NCI-H526 treated with DMSO at 0.1 percent for 48 hours (cell line): ENCODE data around the gene PIGU.
A peak's percentile ranks its signal among the peaks of the same experiment; 100 is the strongest.
"Not testable (repeated sequence)": the region's sequence is repeated elsewhere in the genome, so short reads cannot be mapped to it uniquely, and the experiment has no call there.

Experiments
- DNase-seq: peaks from one replicate; lab custom pipeline; 2025; lab: John Stamatoyannopoulos, UW

Gene PIGU

DNA sequence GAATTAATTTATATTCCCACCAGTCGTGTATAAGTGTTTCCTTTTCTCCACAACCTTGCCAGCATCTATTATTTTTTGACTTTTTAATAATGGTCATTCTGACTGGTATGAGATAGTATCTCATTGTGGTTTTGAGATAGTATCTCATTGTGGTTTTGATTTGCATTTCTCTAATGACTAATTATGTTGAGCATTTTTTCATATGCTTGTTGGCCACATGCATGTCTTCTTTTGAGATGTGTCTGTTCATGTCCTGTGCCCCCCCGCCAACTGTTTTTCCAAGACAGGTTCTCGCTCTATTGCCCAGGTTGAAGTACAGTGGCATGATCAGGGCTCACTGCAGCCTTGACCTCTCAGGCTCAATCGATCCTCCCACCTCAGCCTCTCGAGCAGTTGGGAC, 15.1 kb downstream of the PIGU start:
- DNase-seq: peak; percentile 68

DNA sequence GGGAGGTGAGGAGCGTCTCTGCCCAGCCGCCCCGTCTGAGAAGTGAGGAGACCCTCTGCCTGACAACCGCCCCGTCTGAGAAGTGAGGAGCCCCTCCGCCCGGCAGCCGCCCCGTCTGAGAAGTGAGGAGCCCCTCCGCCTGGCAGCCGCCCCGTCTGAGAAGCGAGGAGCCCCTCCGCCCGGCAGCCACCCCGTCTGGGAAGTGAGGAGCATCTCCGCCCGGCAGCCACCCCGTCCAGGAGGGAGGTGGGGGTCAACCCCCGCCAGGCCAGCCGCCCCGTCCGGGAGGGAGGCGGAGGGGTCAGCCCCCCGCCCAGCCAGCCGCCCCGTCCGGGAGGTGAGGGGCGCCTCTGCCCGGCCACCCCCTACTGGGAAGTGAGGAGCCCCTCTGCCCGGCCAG, 18.2 kb downstream of the PIGU start:
- DNase-seq: not testable (repeated sequence)

DNA sequence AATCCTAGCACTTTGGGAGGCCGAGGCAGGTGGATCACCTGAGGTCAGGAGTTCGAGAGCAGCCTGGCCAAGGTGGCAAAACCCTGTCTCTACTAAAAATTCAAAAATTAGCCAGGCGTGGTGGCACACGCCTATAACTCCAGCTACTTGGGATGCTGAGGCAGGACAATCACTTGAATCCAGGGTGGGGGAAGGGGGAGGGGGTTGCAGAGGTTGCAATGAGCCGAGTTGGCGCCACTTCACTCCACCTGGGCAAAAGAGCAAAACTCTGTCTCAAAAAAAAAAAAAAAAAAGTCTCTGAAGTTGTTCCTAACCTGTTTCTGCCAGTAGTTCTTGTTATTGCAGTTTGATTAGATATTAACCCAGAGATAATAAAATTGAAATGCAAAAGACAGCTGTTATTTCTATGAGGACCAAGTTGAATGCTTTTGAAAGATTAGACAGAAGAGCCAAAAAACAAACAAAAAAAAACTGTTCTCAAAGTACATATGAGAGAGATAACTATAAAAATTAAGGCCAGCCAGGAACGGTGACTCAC, 22.6 kb downstream of the PIGU start:
- DNase-seq: no peak

DNA sequence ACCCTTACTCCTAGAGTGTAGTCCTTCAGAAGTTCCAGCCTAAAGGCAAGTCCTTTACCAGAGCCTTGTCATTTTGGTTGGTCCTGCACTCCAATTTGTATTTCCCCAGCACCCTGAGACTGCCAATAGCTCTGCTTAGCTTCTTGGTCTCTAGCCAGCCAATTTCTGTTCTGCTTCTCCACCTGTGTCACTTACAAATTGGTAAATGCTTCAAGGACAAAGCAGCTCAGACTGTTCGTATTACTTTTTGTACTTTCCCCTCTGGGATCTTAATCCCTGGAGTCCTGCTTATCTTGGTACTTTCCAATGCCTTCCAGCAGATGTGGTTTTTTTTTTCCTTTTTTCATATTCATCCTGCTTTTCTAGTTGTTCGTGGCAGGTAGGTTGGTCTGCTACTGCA, 25.7 kb downstream of the PIGU start:
- DNase-seq: no peak

DNA sequence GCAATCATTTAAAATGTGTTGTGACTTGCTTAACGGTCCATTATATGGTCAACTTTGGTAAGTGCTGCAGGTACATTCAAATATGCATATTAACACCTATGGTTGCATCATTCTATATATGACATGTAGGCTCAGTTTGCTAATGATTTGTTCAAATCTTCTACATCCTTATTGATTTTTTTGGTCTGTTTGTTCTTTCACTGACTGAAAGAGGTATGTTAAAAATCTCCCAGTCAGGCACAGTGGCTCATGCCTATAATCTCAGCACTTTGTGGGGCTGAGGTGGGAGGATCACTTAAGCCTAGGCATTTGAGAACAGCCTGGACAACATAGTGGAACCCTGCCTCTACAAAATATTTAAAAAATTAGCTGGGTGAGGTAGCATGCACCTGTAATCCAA, 29.2 kb downstream of the PIGU start:
- no peak for DNase-seq

DNA sequence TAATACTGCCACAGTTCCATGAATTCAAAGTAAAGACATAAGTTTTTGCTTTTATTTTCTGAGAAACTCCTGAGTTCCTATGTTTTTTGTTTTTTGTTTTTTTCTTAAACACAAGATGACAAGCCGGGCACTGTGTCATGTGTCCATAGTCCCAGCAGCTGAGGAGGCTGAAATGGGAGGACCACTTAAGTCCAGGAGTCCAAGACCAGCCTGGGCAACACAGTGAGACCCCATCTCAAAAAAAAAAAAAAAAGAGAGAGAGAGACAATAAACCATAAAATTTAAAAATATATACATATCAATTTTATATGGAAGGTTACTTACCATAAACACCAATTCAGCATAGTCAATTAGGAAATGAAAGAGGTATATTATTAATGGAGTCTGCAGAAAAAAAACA, 31.9 kb downstream of the PIGU start:
- DNase-seq: no peak

DNA sequence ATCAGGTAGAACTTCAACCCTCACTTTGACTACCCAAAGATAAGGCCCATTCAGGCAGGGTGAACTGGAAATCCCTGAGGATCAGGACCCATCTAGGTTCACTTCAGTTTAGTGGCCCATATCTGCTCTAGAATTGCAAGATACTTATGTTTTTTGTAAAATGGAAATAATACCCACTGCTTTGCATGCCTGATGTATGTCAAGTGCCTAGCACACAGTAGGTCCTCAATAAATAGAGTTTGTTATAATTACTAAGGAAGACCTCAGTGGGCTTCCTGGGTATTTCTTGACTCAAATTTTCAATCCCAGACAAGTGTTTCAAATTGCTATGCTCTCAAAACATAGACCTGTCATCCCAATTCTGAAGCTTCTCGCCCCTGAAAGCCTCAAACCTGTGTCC, 32.5 kb downstream of the PIGU start:
- no peak for DNase-seq

DNA sequence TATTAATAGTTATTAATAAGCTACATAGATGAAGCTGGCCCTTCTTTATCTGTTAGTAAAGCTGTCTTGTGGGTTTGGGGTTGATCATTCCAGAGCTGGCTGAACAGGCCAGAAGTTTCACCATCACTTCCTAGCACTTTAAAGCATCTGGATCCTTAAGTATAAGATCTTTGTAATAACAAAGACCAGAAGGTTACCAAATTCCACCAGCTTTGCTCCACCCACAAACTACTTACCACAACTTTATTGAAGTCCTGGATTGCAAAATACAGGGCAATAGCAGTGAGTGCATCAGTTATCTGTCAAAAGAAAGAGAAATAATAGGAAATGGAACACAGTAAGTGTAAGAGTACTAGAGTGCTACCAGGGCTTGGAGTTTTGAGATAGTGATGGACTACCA, 33.0 kb downstream of the PIGU start:
- no peak for DNase-seq

DNA sequence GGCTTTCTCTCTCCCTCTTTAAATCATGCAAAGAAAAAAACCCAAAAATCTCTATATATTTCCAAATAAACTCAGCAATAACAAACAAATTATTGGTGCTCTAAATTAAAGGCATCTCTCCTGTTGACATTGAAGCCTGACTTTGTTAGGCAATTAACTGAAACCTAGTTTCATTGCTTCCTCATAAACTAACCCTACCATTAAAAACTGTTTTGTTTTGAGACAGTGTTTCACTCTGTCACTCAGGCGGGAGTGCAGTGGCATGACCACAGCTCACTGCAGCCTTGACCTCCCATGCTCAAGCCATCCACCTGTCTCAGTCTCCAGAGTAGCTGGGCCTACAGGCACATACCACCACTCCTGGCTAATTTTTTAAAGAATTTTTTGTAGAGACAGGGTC, 34.9 kb downstream of the PIGU start:
- no peak for DNase-seq

DNA sequence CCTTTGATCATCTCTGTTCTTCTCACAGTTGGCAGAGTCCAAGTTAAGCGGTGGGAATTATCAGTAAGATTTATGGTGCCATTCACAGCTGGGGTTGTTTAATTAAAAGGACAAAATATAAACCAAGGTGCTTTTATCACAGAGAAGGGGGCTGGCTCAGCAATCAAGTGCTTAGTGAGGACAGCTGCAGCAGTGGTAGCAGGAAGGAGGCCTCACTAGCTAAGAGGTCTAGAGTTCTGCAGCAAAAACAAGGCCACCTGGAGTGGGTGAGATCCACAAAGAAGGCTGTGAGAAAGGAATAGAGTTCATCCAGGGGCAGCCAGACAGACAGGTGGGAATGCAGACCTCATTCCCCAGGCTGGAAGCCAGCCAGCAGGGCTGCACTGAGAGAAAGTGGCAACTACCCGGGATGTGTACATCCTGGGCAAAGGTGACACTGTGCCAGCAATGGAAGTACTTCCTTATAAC, 37.1 kb downstream of the PIGU start:
- no peak for DNase-seq

DNA sequence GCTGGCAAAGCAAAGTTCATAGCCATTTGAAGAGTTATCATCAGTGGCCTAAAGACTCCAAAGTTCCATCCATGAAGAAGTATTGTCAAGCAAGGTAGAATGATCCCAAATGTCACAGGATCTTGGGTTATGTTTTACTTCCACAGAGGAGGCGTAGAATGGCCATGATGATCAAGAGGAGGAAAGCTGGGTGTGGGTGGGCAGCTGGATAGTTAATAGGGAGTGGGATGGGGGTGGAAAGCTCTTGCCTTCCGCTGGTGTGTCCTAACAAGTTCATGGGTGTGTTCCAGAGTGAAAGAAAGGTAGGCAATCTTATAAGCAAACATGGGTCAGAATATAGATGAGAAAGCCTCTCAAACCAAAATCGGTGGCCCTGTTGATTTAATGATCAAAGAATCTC, 38.4 kb downstream of the PIGU start:
- no peak for DNase-seq

DNA sequence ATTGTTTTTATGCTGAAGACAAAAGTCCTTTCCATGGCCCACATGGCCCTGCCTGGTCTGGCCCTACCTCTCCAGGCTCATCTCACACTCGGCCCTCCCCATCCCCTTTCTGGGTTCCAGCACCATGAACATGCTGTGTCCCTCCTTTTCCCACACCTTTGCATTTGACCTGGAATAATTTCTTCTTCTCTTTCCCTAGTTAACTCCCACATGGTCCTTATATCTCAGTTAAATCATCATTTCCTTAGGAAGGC, 38.9 kb downstream of the PIGU start:
- DNase-seq: no peak

DNA sequence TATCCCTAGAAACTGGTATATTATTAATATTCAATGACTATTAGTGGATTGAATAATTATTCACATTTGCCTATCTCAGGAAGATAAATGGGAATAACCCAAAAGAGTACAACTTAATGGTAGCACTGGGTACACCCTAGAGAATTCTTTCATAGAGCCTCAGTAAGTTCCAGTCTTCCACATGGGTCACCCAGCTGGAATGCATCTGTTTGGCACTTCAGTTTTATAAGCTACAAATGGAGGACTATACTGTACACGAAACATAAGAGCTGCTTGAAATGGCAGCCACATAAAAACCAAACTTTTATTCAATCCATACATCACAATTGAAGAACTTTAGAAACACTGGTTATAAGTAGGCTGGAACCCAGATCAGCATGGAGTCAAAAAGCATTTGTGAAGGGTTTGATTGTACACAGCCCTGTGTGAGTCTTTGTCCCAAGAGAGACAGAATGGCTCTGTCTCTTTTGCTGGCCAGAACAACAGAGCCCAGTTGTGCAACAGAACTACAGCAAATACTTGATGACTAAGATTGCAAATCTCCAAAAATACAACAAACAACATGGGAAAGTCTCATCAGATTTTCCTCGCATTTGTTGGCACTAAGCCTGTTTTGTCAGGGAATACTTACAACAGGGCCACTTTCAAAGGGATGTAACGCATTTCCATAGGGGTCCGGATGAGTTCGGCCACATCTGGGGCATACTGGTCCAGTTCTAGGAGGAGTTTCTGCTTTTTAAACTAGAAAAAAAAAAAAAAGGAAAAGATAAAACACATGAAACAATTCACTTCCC, 39.5 kb downstream of the PIGU start:
- no peak for DNase-seq

DNA sequence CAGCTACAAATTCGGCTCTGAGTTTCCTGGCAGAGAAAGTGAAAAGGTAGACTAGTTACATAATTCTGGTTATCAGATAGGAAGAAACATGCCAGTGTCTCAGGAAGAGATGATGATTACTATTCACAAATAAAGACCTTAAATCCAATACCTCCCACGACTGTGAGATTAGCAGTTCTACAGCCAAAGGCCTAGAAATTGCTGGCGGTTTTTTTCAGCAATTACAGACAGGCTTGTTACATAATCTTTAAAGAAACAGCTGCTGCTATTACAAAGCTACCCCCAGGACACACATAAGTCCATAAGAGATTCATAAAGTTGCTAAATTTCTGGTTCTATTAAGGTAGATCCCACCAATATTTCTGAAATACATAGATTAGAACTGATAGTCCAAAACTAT, 40.2 kb downstream of the PIGU start:
- DNase-seq: no peak

DNA sequence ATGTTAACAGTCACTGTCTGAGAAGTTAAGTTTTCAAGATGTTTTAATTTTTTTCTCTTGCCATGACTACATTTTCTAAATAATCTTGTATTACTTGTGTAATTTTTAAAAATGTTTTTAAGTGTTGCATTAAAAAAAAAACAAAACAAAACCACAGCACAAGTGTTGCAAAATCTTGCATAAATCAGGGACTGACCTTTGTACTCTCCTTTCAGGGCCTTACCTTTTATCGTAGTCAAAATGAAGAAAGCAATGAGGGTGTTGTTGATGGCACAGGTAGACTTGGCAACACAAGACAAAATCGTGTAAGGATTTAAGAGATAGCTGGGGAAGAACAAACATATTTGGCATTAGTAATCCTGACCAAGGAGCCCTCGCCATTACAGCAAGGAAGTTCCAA, 42.5 kb downstream of the PIGU start:
- no peak for DNase-seq

DNA sequence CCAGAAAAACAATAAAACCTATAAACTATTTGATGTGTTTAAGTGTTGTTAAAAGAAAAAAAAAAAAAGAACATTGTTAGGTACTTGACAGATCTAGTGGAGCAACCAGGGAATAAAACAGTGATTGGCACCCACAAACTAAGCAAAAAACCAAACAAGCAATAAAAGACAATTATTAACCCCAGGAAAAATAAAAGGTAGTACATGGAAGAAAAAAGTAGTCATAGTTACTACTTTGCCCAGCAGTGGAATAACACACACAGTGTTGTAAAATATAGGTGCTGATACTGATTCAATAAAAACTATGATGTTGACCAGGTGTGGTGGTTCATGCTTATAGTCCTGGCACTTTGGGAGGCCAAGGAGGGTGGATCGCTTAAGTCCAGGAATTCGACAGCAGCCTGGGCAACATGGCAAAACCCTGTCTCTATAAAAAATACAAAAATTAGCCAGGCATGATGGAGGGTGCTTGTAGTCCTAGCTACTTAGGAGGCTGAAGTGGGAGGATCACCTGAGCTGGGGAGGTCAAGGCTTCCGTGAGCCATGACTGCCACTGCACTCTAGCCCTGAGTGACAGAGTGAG, 43.9 kb downstream of the PIGU start:
- no peak for DNase-seq

DNA sequence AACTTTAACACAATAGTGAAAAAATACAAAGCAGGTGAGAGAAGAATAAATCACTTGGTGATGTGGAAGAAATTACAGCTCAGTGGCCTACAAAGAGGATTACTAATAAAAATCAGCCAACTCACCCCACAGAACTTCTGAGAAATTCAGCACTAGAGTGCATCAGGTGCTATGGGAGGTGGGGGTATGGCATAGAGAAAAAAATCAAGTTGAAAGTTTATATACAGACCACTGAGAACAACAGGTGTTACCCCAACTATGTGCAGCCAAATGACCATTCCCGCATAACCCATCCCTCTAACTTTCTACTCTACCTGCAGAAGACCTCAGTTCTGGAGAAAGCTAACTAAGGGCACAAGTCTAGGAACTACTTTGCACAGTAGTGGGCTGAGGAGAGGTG, 47.0 kb downstream of the PIGU start:
- no peak for DNase-seq

DNA sequence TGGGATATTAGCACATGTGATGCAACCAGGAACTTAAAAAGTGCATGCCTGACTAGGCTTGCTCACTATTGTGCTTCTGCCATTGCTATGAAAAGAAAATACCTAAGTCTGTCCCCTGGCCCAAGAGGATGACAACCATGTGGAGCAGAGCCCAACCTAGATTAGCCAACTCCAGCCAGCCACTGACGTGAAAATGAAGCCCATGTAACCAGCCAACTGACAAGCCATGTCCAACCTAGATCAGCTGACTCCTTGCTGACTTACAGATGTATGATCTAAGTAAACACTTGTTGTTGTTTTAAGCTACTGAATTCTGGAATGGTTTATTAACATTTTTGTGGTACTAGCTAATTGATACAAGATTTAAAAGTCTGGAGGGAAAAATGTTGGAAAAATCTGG, 47.5 kb downstream of the PIGU start:
- no peak for DNase-seq

DNA sequence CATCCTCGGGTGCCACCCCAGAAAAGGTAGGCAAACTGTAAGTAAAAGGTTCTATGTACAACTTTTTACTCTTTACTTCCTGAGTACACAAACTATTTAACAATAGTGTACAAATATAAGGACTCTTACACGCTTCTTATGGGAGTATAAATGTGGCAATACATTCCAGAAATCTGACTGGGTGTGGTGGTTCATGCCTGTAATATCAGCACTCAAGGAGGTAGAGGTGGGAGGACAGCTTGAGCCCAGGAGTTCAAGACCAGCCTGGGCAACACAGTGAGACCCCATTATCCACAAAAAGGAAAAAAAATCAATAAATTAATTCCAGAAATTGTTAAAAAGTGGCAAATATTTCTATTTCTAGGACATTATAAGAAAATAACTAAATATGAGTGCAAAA, 48.9 kb downstream of the PIGU start:
- DNase-seq: no peak

DNA sequence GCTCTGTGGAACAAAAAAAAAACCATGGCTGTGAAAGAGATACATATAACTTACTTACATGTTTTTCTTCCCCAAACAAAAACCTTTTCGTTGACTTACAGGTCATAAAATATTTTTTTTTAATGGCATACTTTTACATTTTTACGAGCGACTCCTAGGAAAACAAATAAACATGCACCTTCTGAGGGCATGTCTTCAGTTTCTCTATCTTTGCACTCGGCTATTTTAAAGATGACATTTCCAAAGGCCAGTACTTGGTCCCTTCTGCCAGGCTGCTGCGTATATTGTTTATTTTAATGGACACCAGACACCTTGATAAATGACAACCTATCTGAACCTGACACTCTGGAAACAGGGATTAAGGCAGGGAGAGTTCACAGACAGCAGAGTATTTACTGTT, 49.4 kb downstream of the PIGU start:
- no peak for DNase-seq

DNA sequence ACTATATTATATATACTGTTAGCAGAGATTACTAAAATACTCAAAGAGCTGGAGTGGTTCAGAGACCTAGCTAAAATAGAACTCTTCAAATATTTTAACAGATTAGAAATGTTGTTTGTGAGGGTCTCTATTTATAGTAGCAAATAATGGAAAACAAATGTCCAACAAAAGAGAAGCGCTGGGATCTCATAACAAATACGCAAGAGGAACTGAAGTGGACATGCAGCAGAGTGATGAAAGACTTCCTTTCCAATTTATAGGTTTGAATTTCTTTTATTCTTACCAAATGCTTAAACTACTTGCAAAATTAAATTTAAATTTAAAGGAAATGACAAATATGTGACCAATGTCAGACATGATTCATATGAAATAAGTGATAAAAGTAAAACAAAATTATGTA, 49.9 kb downstream of the PIGU start:
- no peak for DNase-seq

DNA sequence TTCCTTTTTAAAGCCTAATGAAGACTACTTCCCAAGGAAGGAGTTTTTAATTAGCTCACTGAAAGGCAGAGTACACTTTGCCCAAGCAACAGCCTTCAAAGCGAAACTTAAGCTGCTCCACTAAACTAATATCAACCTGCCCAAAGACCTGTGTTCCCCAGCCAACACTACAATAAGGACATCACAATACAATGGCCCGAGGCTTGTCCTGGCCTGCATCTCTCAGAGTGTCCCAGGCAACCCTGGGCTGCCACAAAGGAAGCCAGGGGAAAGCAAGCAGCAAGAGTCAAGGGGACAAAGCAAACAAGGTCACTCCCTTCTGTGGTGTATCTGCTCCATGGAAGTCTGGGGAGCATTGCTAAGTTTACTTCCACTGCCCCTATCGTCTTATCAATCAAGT, 52.3 kb downstream of the PIGU start:
- no peak for DNase-seq

DNA sequence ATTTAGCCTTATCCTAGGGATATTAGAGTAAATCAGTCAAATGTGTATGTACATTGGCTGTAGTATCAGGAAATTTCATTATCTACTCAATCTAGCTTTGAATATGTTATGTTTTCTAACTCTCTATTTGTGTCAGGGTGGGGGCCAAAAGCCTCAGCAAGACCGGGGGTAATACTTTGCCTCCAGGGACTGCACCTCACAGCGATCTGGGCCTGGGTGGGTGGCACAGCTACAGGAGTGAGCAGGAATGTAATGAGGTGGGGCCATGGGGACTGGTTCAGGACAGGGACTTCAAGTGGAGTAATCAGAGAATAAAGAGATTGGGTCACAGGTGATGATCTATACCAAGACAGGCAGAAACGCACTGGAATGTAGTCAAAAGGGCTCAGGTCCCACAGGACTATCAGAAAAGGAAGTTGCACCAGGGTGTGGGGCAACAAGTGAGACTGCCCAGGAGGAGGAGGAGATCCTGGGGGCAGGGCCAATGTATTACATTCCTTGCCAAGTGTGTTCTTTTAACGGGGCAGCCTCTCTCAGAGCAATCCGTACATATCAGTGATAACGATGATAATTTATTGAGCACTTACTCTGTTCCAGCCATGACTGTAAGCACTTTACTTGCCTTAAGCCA, 54.0 kb downstream of the PIGU start:
- DNase-seq: no peak
